GM19438 (cell line): ENCODE data around the gene GTF3C1.
"Not testable (repeated sequence)": the region's sequence is repeated elsewhere in the genome, so short reads cannot be mapped to it uniquely, and the experiment has no call there.

ENCODE experiments used
- ATAC-seq: cut with Tn5 transposase; IDR thresholded peaks from one replicate; pipeline ENCODE4 v1.9.1; 2021; ENCODE audit warnings: low read depth; ENCODE audit not compliant: unreplicated experiment

The GTF3C1 gene

DNA sequence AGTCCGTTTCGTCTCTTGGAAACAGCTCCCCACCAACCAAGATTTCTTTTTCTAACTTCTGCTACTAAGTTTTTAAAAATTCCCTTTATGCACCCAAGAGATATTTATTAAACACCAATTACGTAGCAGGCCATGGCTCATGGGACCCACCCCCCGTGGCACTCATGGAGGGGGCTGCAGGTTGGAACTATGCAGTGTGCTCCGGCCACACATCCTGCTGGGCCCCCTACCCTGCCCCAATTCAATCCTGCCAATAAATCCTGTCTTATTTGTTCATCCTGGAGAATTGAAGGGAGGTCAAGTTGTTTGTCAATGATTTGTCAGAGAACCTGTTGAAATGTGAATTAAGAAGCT lies 99.5 kb downstream of the GTF3C1 start:
- ATAC-seq, result no peak

DNA sequence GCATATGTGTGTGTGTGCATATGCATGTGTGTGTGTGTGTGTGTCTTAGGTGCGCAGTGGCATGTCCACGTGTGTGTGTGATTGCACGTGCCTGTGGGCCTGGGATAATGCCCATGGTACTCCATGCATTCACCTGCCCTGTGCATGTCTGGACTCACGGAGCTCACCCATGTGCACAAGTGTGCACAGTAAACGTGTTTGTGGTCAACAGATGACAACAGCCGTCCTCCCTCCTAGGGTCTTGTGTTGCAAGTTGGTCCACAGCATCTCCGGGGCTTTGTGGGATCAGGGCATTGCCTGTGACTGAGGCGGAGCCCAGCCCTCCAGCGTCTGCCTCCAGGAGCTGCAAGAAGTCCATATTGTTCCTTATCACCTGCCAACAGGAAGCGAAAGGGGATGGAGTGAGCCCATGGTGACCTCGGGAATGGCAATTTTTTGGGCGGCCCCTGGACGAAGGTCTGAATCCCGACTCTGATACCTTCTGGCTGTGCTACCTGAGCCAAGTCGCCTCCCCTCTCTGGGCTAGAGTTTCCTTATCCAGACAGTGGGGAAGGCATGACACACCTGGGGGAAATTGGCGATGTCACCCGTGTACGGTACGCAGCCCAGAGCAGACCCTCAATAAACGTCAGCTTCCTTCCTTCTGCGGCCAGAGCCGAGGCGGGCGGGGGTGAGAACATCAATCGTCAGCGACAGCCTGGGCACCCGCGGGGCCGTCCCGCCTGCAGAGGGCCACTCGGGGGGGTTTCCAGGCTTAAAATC lies 100.1 kb downstream of the GTF3C1 start:
- ATAC-seq, result no peak

DNA sequence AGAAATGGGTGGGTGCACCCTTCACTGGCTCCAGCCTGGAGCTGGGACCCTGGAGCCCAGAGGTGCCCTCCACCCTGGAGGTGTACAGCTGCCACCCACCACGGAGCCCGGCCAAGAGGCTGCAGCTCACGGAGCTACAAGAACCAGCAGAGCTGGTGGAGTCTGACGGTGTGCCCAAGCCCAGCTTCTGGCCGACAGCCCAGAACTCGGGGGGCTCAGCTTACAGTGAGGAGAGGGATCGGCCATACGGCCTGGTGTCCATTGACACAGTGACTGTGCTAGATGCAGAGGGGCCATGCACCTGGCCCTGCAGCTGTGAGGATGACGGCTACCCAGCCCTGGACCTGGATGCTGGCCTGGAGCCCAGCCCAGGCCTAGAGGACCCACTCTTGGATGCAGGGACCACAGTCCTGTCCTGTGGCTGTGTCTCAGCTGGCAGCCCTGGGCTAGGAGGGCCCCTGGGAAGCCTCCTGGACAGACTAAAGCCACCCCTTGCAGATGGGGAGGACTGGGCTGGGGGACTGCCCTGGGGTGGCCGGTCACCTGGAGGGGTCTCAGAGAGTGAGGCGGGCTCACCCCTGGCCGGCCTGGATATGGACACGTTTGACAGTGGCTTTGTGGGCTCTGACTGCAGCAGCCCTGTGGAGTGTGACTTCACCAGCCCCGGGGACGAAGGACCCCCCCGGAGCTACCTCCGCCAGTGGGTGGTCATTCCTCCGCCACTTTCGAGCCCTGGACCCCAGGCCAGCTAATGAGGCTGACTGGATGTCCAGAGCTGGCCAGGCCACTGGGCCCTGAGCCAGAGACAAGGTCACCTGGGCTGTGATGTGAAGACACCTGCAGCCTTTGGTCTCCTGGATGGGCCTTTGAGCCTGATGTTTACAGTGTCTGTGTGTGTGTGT lies 100.9 kb downstream of the GTF3C1 start:
- no peak for ATAC-seq

- ATAC-seq, result no peak
Observed at GRCh38 chr16:27447301-27447700, 102.4 kb downstream of the GTF3C1 start.

DNA sequence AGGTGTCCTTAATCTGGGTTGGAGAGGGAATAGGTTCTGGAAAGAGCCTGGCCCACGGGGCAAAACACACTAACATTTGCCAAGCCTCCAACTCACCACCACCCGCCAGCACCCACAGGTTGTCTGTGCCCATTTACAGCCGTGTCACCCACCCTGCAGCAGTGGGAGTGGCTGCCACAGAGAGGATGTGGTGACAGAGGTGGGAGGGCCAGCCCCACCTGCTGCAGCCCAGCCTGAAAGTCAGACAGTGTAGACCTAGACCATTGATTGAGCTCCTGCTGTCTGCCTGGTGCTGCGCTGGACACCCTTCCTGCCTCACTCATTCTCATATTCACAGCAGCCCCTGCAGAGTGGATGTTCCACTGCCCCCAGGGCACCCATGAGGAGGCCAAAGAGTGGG lies 103.0 kb downstream of the GTF3C1 start:
- no peak for ATAC-seq

- ATAC-seq, result no peak
Observed at GRCh38 chr16:27445502-27446175, 104.1 kb downstream of the GTF3C1 start.

GRCh38 chr16:27444470-27444869 lies 105.2 kb downstream of the GTF3C1 start:
- ATAC-seq, result no peak

- ATAC-seq, result no peak
Observed at GRCh38 chr16:27444015-27444414, 105.7 kb downstream of the GTF3C1 start.

GRCh38 chr16:27441998-27442397 lies 107.7 kb downstream of the GTF3C1 start:
- no peak for ATAC-seq

GRCh38 chr16:27441276-27441675 lies 108.4 kb downstream of the GTF3C1 start:
- ATAC-seq, result no peak

- ATAC-seq, result no peak
Observed at GRCh38 chr16:27439271-27440018, 110.3 kb downstream of the GTF3C1 start.

DNA sequence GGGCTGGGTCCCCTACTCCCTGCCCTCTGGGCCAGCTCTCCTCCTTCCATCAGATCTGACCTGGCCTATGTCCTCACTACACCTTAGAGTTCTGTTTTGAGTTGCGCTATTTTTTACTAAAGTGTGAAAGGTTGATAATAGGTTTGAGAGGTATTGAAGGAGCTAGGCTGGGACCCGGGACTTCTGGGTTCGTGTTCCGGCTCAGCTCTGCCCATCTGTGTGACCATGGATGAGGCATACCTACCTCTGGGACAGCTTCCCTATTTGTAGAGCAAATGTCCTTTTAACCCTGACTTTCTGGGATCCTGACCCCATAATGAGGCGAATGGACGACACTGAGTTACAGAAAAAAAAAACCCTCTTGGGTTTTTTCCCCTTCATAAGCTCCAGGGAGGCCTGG lies 111.8 kb downstream of the GTF3C1 start:
- no peak for ATAC-seq

DNA sequence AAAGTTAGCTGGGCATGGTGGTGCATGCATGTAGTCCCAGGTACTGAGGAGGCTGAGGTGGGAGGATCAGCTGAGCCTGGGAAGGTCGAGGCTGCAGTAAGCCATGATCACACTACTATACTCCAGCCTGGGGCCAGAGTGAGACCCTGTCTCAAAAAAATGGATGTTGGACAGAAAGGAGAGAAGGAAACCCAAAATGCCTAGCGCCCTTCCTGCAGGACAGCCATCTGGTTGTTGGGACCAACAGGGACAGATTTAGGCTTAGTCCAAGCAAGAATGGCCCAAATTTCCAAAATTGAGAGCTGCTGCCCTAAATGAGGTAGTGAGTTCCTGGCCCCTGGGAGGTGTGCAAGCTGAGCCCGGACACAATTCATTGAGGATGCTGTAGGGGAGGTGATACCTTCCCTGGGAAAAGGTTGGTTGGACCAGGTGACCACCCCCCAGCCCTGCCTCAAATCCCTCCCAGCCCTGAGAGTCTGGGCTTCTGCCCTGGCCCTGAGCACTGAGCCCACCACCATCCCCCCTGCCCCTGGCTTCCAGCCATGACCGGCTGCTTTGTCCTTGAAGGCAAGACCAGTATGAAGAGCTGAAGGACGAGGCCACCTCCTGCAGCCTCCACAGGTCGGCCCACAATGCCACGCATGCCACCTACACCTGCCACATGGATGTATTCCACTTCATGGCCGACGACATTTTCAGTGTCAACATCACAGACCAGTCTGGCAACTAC lies 112.6 kb downstream of the GTF3C1 start:
- ATAC-seq, result no peak

- no peak for ATAC-seq
Observed at GRCh38 chr16:27436065-27436464, 113.6 kb downstream of the GTF3C1 start.

- ATAC-seq, result not testable (repeated sequence)
Observed at GRCh38 chr16:27435146-27435545, 114.6 kb downstream of the GTF3C1 start.

- no peak for ATAC-seq
Observed at GRCh38 chr16:27434141-27435051, 115.3 kb downstream of the GTF3C1 start.

GRCh38 chr16:27433636-27434035 lies 116.1 kb downstream of the GTF3C1 start:
- ATAC-seq, result no peak

- ATAC-seq, result not testable (repeated sequence)
Observed at GRCh38 chr16:27433191-27433590, 116.5 kb downstream of the GTF3C1 start.

- ATAC-seq, result no peak
Observed at GRCh38 chr16:27432558-27432957, 117.2 kb downstream of the GTF3C1 start.
